ENCODE measurements around the gene DUX4. TPM values are rescaled to one million over a fixed set of nuclear protein-coding genes. Genes with fewer than 3 reads are reported as not detected.
"Not testable (repeated sequence)": the region's sequence is repeated elsewhere in the genome, so short reads cannot be mapped to it uniquely, and the experiment has no call there.

Gene DUX4
- total RNA-seq, 2 experiments from 2014 or later, result not detected

- H3K4me1 Mint-ChIP-seq (ENCODE audit: low read depth); H3K27me3 Mint-ChIP-seq; H3K36me3 ChIP-seq (ENCODE audit: insufficient read depth, low read length); H3K4me3 Mint-ChIP-seq; H3K36me3 Mint-ChIP-seq (ENCODE audit: low read depth); H3K9me3 ChIP-seq (ENCODE audit: control insufficient read depth in 1 of 2, insufficient read depth in 1 of 2, low read length in 2 of 2); H3K27ac ChIP-seq (ENCODE audit: low read depth in 1 of 2, low read length in 2 of 2); H3K4me3 ChIP-seq (ENCODE audit: low read length); H3K27me3 ChIP-seq (ENCODE audit: control insufficient read depth in 1 of 2, insufficient read depth in 2 of 2, low read length in 2 of 2); CTCF ChIA-PET; POLR2A ChIA-PET; H3K9me3 Mint-ChIP-seq; intact Hi-C loops (cut with DNase I, micrococcal nuclease); H3K4me1 ChIP-seq (ENCODE audit: insufficient read depth, low read length); H3K27ac Mint-ChIP-seq: not testable (repeated sequence)
- peak; percentile 26 for ATAC-seq (ENCODE audit: poor library complexity)
- peak in 5 of 14 experiments; percentile 1 to 34 (median 5) for DNase-seq
Observed at GRCh38 chr4:190181481-190182100, 8.0 kb downstream of the DUX4 start.

- H3K4me1 Mint-ChIP-seq (ENCODE audit: low read depth); H3K4me3 Mint-ChIP-seq; H3K36me3 ChIP-seq (ENCODE audit: insufficient read depth, low read length); CTCF ChIA-PET; H3K27ac ChIP-seq (ENCODE audit: low read depth in 1 of 2, low read length in 2 of 2); H3K27me3 Mint-ChIP-seq; intact Hi-C loops (cut with DNase I, micrococcal nuclease); H3K4me3 ChIP-seq (ENCODE audit: low read length); H3K9me3 ChIP-seq (ENCODE audit: control insufficient read depth in 1 of 2, insufficient read depth in 1 of 2, low read length in 2 of 2); H3K27ac Mint-ChIP-seq; H3K9me3 Mint-ChIP-seq; H3K4me1 ChIP-seq (ENCODE audit: insufficient read depth, low read length); POLR2A ChIA-PET; H3K27me3 ChIP-seq (ENCODE audit: control insufficient read depth in 1 of 2, insufficient read depth in 2 of 2, low read length in 2 of 2); ATAC-seq (ENCODE audit: poor library complexity); H3K36me3 Mint-ChIP-seq (ENCODE audit: low read depth): not testable (repeated sequence)
- peak in 2 of 14 experiments; percentile 5 to 27 for DNase-seq
Observed at GRCh38 chr4:190203510-190203909, 29.9 kb downstream of the DUX4 start.

Other genes starting within 250 kb of the DUX4 start
- 10 to 100 TPM; 48.7 to 49.0 TPM for gene FRG1, start 232.9 kb upstream of the DUX4 start, total RNA-seq
- not detected for gene FRG2, start 146.5 kb upstream of the DUX4 start, total RNA-seq
- not detected for gene DBET, start 109.3 kb upstream of the DUX4 start, total RNA-seq